RWPE2 (cell line): Measurements from ENCODE around the gene CORO2B.

Experiments used
- ATAC-seq: fragments of 200-7000 bp; cut with Tn5 transposase; 3 replicates; pipeline ENCODE4 v1.9.1; 2021; ENCODE audit warnings: low read depth
- DNase-seq: peaks from one replicate; pipeline ENCODE4 v3.0.0-alpha.2; 2020; ENCODE audit warnings: low spot score
- H3K27ac ChIP-seq: fragments of 450-650 bp; 2 replicates; pipeline ENCODE4 v1.5.1; 2017; ENCODE audit warnings: mild to moderate bottlenecking; ENCODE audit not compliant: poor library complexity, severe bottlenecking
- H3K27me3 ChIP-seq: fragments of 250-450 bp; sonication (Bioruptor Pico); 2 replicates; pipeline ENCODE4 v1.5.1; 2021; ENCODE audit warnings: mild to moderate bottlenecking, moderate library complexity; ENCODE audit not compliant: insufficient read depth, poor library complexity, severe bottlenecking
- H3K36me3 ChIP-seq: fragments of 250-450 bp; sonication (Bioruptor Pico); 2 replicates; pipeline ENCODE4 v1.5.1; 2020; ENCODE audit warnings: low read depth, mild to moderate bottlenecking, moderate library complexity
- H3K4me1 ChIP-seq: fragments of 250-450 bp; sonication (Bioruptor Pico); 2 replicates; pipeline ENCODE4 v1.5.1; 2021; ENCODE audit warnings: mild to moderate bottlenecking, moderate library complexity; ENCODE audit not compliant: insufficient read depth, poor library complexity, severe bottlenecking
- H3K4me3 ChIP-seq: fragments of 250-450 bp; sonication (Bioruptor Pico); 2 replicates; pipeline ENCODE4 v1.5.1; 2021; ENCODE audit warnings: mild to moderate bottlenecking, moderate library complexity; ENCODE audit not compliant: severe bottlenecking
- H3K9me3 ChIP-seq: fragments of 250-450 bp; sonication (Bioruptor Pico); 2 replicates; pipeline ENCODE4 v1.5.1; 2021; ENCODE audit warnings: mild to moderate bottlenecking, moderate library complexity; ENCODE audit not compliant: severe bottlenecking
- TF ChIP-seq, protein P1 (sequence below): fragments of 450-650 bp; IDR thresholded peaks from one replicate; pipeline ENCODE4 v1.5.1; 2017; ENCODE audit warnings: mild to moderate bottlenecking, moderate library complexity; ENCODE audit not compliant: poor library complexity, severe bottlenecking

The CORO2B gene

DNA sequence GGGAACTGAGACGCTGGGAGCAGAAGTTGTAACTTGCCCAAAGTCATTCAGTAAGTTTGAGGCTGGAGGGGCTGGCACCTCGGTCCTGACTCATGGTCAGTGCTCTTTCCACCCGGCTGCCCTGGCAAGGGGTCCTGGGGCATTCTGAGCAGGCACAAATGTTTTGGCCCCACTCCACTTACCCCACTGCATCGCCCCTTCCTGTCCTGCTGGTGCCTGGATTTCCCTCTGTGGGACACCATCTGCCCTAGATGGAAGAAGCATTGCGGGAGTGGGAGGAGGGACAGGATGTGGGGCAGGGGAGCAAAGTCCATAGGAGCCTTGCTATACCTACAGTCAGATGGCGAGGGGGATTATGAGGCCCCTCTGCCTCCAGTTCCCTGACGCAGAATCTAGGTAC lies 4.5 kb downstream of the CORO2B start:
- Histone ChIP-seq H3K9me3 (no peaks in the 10 kb centered on the region), H3K27me3 (no peaks in the 10 kb centered on the region), H3K4me1 (peaks cover 18% of the 10 kb centered on the region), H3K36me3 (no peaks in the 10 kb centered on the region), H3K27ac (no peak overlapping the region), H3K4me3 (no peak overlapping the region)
- DNase-seq (no peak), ATAC-seq (no peak)
- TF ChIP-seq, protein P1, sequence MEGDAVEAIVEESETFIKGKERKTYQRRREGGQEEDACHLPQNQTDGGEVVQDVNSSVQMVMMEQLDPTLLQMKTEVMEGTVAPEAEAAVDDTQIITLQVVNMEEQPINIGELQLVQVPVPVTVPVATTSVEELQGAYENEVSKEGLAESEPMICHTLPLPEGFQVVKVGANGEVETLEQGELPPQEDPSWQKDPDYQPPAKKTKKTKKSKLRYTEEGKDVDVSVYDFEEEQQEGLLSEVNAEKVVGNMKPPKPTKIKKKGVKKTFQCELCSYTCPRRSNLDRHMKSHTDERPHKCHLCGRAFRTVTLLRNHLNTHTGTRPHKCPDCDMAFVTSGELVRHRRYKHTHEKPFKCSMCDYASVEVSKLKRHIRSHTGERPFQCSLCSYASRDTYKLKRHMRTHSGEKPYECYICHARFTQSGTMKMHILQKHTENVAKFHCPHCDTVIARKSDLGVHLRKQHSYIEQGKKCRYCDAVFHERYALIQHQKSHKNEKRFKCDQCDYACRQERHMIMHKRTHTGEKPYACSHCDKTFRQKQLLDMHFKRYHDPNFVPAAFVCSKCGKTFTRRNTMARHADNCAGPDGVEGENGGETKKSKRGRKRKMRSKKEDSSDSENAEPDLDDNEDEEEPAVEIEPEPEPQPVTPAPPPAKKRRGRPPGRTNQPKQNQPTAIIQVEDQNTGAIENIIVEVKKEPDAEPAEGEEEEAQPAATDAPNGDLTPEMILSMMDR = no peak

DNA sequence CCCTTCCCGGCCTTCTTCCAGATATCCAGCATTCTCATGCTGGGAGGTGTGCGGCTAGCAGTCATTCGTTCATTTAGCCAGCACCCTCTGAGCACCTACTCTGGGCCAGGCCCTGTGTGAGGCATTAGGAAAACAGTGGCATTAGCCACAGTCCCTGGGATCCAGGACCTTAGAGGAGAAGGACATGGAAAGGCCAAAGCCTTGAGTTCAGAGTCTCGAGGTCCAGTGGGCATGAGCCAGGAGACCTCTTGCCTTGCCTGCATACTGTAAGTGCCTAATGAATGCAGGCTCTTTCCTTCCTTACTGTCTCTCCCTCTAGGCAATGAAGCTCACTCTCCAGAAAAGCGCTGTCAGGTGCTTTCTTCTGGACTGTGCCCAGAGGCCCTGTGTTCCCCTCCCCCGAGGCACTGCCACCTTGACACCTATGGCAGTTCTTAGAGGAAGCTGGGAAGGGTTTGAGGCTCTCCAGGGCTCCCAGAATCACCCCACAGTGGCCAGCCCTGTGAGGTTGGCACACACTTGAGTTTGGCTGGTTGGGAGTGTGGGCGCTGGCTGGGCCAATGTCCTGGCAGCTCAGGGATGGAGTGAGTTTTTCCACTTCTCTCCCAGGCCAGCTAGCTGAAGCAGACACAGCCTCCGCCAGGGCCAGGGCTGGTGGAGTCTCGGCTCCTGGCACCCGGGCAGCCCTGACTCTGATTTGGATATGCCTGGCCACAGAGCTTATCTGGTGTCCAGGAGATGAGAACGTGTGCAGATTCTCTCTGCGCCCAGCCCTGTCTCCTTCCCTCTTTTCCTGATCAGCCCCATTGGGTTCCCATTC lies 5.4 kb downstream of the CORO2B start:
- Histone ChIP-seq H3K4me1 (peaks cover 18% of the 10 kb centered on the region), H3K27me3 (no peaks in the 10 kb centered on the region), H3K27ac (no peak overlapping the region), H3K9me3 (no peaks in the 10 kb centered on the region), H3K36me3 (no peaks in the 10 kb centered on the region), H3K4me3 (no peak overlapping the region)
- DNase-seq (no peak), ATAC-seq (no peak)
- TF ChIP-seq, protein P1 = no peak

DNA sequence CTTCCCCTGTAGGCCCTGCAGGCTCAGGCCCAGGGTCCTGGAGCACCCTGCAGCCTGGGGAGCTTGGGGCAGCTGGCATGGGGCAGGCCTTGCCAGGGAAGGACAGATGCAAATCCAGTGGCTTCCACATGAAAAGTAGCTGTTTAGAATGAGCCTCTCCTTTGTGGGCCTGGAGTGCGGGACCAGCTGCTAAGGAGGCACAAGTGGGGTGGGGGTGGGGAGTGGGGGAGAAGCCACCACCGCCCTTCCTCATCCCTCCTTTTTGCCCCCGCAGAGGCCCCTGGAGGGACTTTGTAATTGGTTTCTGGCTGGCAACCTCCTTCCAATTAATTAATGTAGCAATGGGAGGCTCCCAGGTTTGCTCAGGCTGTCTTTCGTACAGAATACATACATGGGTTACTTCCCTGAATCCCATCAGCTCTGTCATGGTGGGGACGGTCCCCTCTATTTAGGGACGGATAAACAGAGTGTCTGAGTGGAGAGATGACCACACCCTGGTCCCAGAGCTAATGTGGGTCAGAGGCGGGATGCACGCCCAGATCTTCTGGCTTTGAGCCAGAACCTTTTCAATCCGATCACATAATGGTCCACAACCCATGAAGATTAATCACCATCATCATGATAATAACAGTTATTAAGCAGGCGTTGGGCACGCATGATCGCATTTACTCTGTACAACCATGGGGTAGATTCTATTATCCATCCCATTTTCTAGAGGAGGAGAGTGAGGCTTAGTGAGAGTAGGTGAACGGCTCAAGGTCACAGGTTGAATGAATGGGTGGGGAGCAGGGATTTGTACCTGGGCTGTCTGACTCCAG lies 6.2 kb downstream of the CORO2B start:
- no peaks in the 10 kb centered on the region for H3K36me3 ChIP-seq
- H3K4me1 ChIP-seq = peaks cover 18% of the 10 kb centered on the region
- peak overlapping the region; percentile 57 for H3K27ac ChIP-seq
- H3K4me3 ChIP-seq = no peak overlapping the region
- TF ChIP-seq, protein P1 = no peak
- H3K9me3 ChIP-seq = no peaks in the 10 kb centered on the region
- no peak for ATAC-seq
- no peak for DNase-seq
- no peaks in the 10 kb centered on the region for H3K27me3 ChIP-seq

DNA sequence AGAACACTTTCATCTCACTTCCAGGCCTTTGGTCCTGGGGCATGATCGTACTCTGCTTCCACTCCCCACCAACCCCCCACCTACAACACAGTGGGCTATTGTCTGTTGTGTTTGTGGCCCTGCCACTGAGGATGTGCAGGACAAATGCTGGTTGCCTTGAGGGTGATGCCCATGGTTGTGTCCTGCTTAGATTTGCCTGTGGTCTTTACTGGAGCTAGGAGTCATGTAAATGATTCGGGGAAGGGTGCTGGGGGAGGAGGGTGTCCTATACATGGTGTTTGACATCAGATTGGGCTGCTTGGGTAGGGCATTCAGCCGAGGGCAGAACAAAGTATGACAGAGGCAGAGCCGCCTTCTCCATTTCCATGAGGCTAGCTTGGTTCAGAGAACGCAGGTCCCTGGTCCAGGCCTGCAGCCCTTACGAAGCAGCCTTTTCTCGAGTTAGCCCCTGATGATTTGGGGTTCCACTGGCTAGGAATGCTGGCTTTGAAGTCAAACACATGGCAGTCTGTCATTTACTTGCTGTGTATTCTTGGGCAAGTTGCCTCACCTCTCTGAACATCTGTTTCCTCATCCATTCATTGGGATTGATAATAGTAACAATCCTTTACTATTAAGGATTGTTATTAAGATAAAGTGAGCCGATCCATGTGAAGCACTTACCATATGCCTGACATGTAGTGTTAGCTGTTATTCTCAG lies 6.9 kb downstream of the CORO2B start:
- H3K4me1 ChIP-seq = peaks cover 18% of the 10 kb centered on the region
- ATAC-seq (no peak), DNase-seq (no peak)
- H3K27ac ChIP-seq = peak overlapping the region; percentile 57
- H3K27me3 ChIP-seq = no peaks in the 10 kb centered on the region
- H3K9me3 ChIP-seq = no peaks in the 10 kb centered on the region
- H3K4me3 ChIP-seq = no peak overlapping the region
- H3K36me3 ChIP-seq = no peaks in the 10 kb centered on the region
- TF ChIP-seq, protein P1 = no peak
